ENCODE results near the gene OGN.

- no peak for TF ChIP-seq POLR2AphosphoS5 (IDR thresholded peaks at IDR 0.05; ENCODE audit: low read depth, low read length)
- no peak for TF ChIP-seq POLR2A (IDR thresholded peaks at IDR 0.05; ENCODE audit: low read depth, low read length)
- TF ChIP-seq TAF1 (IDR thresholded peaks at IDR 0.05; ENCODE audit: low read depth, low read length), result no peak
- no peak for TF ChIP-seq PAX5 (IDR thresholded peaks at IDR 0.05; ENCODE audit: insufficient read depth, low read length, severe bottlenecking)
Measured at GRCh38 chr9:92342825-92343488, 61.4 kb downstream of the OGN start.
